ENCODE data around the gene SLC25A33. TPM values are rescaled to one million over a fixed set of nuclear protein-coding genes. Genes with fewer than 3 reads are reported as not detected.
"Not testable (repeated sequence)": the region's sequence is repeated elsewhere in the genome, so short reads cannot be mapped to it uniquely, and the experiment has no call there.

The SLC25A33 gene
- total RNA-seq, 1 donor from 2014 or later: 6.3 TPM

DNA sequence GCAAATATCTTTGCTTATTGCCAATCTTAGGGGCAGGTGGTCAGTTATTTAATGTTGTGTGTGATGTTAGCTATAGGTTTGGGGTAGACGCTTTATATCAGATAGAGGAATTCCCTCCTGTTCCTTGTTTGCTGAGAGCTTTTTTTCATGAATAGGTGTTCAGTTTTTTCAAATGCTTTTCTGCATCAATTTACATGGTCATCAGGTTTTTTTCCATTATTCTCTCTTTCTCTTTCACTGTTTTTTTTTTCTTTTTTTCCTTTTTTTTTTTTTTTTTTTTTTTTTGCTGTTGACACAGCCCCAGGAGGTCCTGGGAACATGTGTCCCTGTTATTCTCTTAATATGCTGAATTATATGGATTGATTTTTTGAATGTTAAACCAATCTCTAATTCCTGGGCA is 3.0 kb upstream of the SLC25A33 start:
- intact Hi-C loops (cut with DNase I): no loop called here
- ATAC-seq (ENCODE audit: poor library complexity): no peak
- DNase-seq: no peak

GRCh38 chr1:9537863-9538668 is 1.2 kb upstream of the SLC25A33 start:
- DNase-seq (no peak), ATAC-seq (ENCODE audit: poor library complexity) (no peak)
- intact Hi-C loops (cut with DNase I): no loop called here

DNA sequence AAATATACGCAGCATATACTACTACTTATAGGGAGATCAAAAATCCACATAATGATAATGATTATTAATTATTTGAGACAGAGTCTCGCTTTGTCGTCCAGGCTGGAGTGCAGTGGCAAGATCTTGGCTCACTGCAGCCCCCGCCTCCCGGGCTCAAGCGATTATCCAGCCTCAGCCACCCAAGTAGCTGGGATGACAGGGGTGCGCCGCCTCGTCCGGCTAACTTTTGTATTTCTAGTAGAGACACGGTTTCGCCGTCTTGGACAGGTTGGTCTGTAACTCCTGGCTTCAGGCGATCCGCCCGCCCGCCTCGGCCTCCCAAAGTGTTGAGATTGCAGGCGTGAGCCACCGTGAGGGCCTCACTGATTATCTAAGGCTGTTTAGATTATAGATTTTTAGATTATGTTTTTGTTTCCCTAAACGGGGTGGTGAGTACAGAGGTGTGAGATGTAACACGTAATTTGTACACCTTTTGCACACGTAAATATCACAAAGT is 548 bp upstream of the SLC25A33 start:
- intact Hi-C loops (cut with DNase I): no loop called here
- DNase-seq (no peak), ATAC-seq (ENCODE audit: poor library complexity) (no peak)

GRCh38 chr1:9539829-9540550 is 725 bp downstream of the SLC25A33 start:
- ATAC-seq (ENCODE audit: poor library complexity) (peak; percentile 34), DNase-seq (peak; percentile 66)
- intact Hi-C loops (cut with DNase I): no loop called here

GRCh38 chr1:9542430-9542829 is 3.2 kb downstream of the SLC25A33 start:
- DNase-seq (no peak), ATAC-seq (ENCODE audit: poor library complexity) (no peak)
- intact Hi-C loops (cut with DNase I): no loop called here

GRCh38 chr1:9544926-9545325 is 5.7 kb downstream of the SLC25A33 start:
- intact Hi-C loops (cut with DNase I): no loop called here
- ATAC-seq (ENCODE audit: poor library complexity): no peak

GRCh38 chr1:9549955-9550546 is 10.8 kb downstream of the SLC25A33 start:
- intact Hi-C loops (cut with DNase I): no loop called here
- no peak for DNase-seq
- ATAC-seq (ENCODE audit: poor library complexity): peak; percentile 28

More at GRCh38 chr1:9544926-9545325, 5.7 kb downstream of the SLC25A33 start:
- DNase-seq: no peak

GRCh38 chr1:9551984-9552383 is 12.7 kb downstream of the SLC25A33 start:
- ATAC-seq (ENCODE audit: poor library complexity) (no peak), DNase-seq (no peak)
- intact Hi-C loops (cut with DNase I): no loop called here

GRCh38 chr1:9553736-9554144 is 14.5 kb downstream of the SLC25A33 start:
- no peak for ATAC-seq (ENCODE audit: poor library complexity)
- no peak for DNase-seq
- intact Hi-C loops (cut with DNase I): no loop called here

- peak; percentile 45 for ATAC-seq (ENCODE audit: poor library complexity)
- no peak for DNase-seq
- intact Hi-C loops (cut with DNase I): no loop called here
Observed at GRCh38 chr1:9555942-9556341, 16.7 kb downstream of the SLC25A33 start.

- intact Hi-C loops (cut with DNase I): no loop called here
- ATAC-seq (ENCODE audit: poor library complexity) (no peak), DNase-seq (no peak)
Observed at GRCh38 chr1:9557624-9558023, 18.4 kb downstream of the SLC25A33 start.

GRCh38 chr1:9558271-9558945 is 19.1 kb downstream of the SLC25A33 start:
- no peak for DNase-seq
- intact Hi-C loops (cut with DNase I): no loop called here
- ATAC-seq (ENCODE audit: poor library complexity): peak; percentile 17

DNA sequence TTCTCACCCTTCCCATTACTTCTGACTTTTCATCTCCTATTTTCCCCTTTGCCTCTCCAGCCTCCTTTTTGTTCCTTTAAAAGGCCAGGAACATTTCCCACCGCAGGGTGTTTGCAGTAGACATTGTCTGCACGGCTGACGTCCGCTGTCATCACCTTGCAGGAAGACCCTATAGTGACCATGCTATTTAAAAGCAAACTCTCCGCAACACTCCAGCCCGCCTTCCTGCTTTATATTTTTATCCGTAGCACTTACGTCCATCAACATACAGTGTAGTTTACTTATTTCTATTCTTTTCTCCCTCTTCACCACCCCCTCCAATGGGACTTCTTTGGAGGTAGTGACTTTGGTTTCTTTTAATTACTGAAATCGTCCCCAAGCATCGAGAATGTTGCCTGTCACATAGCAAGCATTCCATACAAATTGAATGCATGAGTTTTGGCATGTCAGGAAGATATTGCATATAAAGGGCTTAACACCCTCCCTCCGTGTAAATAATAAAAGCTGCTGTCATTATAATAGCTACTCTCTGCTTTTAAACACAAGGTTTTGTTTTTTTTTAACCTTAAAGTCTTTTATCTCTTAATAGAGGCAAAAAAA is 19.8 kb downstream of the SLC25A33 start:
- intact Hi-C loops (cut with DNase I): no loop called here
- ATAC-seq (ENCODE audit: poor library complexity) (no peak), DNase-seq (no peak)

GRCh38 chr1:9559673-9560072 is 20.4 kb downstream of the SLC25A33 start:
- ATAC-seq (ENCODE audit: poor library complexity): no peak
- intact Hi-C loops (cut with DNase I): no loop called here
- no peak for DNase-seq

DNA sequence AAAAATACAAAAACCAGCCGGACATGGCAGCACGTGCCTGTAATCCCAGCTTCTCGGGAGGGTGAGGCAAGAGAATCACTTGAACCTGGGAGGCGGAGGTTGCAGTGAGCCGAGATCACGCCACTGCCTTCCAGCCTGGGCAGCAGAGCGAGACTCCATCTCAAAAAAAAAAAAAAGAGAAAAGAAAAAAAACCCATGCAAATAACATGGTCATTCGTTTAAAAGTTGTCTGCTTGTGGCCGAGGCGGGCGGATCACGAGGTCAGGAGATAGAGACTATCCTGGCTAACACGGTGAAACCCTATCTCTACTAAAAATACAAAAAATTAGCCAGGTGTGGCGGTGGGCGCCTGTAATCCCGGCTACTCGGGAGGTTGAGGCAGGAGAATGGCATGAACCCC is 20.8 kb downstream of the SLC25A33 start:
- ATAC-seq (ENCODE audit: poor library complexity); intact Hi-C loops (cut with DNase I); DNase-seq: not testable (repeated sequence)

GRCh38 chr1:9561429-9561828 is 22.2 kb downstream of the SLC25A33 start:
- ATAC-seq (ENCODE audit: poor library complexity) (peak; percentile 82), DNase-seq (no peak)
- intact Hi-C loops (cut with DNase I): no loop called here

- no peak for DNase-seq
- ATAC-seq (ENCODE audit: poor library complexity): no peak
- intact Hi-C loops (cut with DNase I): no loop called here
Observed at GRCh38 chr1:9569267-9569666, 30.0 kb downstream of the SLC25A33 start.

DNA sequence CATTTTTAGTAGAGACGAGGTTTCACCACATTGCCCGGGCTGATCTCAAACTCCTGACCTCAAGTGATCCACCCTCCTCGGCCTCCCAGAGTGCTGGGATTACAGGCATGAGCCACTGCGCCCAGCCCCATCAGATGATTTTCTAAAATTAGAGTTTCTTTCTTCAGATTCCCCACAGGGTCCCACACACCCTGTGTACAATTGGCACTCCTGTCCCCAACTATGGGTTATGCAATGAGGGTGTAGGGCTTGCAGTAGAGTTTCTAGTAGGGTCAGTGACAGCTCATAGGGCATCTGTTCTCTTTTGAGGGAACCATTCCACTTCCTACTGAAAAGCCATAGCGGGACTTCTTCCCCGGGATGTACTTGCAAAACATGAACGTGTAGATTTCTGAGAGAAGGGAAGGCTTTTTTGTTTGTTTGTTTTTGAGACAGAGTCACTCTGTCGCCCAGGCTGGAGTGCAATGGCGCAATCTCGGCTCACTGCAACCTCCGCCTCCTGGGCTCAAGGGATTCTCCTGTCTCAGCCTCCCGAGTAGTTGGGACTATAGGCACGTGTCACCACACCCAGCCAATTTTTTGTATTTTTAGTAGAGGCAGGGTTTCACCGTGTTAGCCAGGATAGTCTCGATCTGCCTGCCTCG is 31.7 kb downstream of the SLC25A33 start:
- not testable (repeated sequence) for ATAC-seq (ENCODE audit: poor library complexity); DNase-seq
- intact Hi-C loops (cut with DNase I): loop anchor here (2.0 kb wide), 1 partner anchor 70 kb away; no protein-coding TSS in a partner anchor
